MM.1S (cell line): ENCODE data around the gene DBNDD1.

Experiments used
- DNase-seq: peaks from one replicate; pipeline ENCODE4 v3.0.0-alpha.2; 2015
- H2AFZ ChIP-seq: fragments of 300-600 bp; sonication (generic); 2 replicates; pipeline ENCODE4 v1.6.0; 2016; ENCODE audit warnings: antibody characterized with exemption, low read length
- H3F3A ChIP-seq: fragments of 300-600 bp; sonication (generic); 2 replicates; pipeline ENCODE4 v1.6.1; 2016; ENCODE audit warnings: mild to moderate bottlenecking, antibody characterized with exemption, low read length, moderate library complexity, mixed read lengths; ENCODE audit not compliant: insufficient read depth
- H3K27ac ChIP-seq: fragments of 300-600 bp; sonication (generic); 2 replicates; pipeline ENCODE4 v1.5.1; 2016; ENCODE audit warnings: mild to moderate bottlenecking, low read length
- H3K27me3 ChIP-seq: fragments of 300-600 bp; sonication (generic); replicated peaks from 2 replicates; pipeline ENCODE4 v1.6.0; 2016; ENCODE audit warnings: low read length; ENCODE audit not compliant: insufficient read depth
- H3K36me3 ChIP-seq: fragments of 300-600 bp; sonication (generic); replicated peaks from 2 replicates; pipeline ENCODE4 v1.6.1; 2016; ENCODE audit warnings: mild to moderate bottlenecking, low read length, mixed read lengths; ENCODE audit not compliant: insufficient read depth
- H3K4me1 ChIP-seq: fragments of 300-600 bp; sonication (generic); 2 replicates; pipeline ENCODE4 v1.6.1; 2016; ENCODE audit warnings: low read length, mixed read lengths
- H3K4me2 ChIP-seq: fragments of 300-600 bp; sonication (generic); 2 replicates; pipeline ENCODE4 v1.6.0; 2016; ENCODE audit warnings: low read depth, low read length
- H3K4me3 ChIP-seq: fragments of 300-600 bp; sonication (generic); 2 replicates; pipeline ENCODE4 v1.5.1; 2016; ENCODE audit warnings: low read length, mixed read lengths
- H3K79me2 ChIP-seq: fragments of 300-600 bp; sonication (generic); 2 replicates; pipeline ENCODE4 v1.6.1; 2016; ENCODE audit warnings: mixed run types, low read length, mixed read lengths
- H3K9ac ChIP-seq: fragments of 300-600 bp; sonication (generic); 2 replicates; pipeline ENCODE4 v1.6.1; 2016; ENCODE audit warnings: low read length, mixed read lengths
- H3K9me2 ChIP-seq: fragments of 300-600 bp; sonication (generic); replicated peaks from 2 replicates; pipeline ENCODE4 v1.6.1; 2016; ENCODE audit warnings: mild to moderate bottlenecking, low read length, mixed read lengths; ENCODE audit not compliant: insufficient read depth
- H3K9me3 ChIP-seq: fragments of 300-600 bp; sonication (generic); replicated peaks from 2 replicates; pipeline ENCODE4 v1.6.1; 2016; ENCODE audit warnings: mild to moderate bottlenecking, low read length, mixed read lengths; ENCODE audit not compliant: insufficient read depth
- H4K20me1 ChIP-seq: fragments of 300-600 bp; sonication (generic); 2 replicates; pipeline ENCODE4 v1.6.1; 2016; ENCODE audit warnings: mild to moderate bottlenecking, low read length, moderate library complexity, mixed read lengths; ENCODE audit not compliant: insufficient read depth
- EZH2 ChIP-seq: fragments of 300-600 bp; sonication (generic); optimal IDR thresholded peaks from 2 replicates; pipeline ENCODE3; 2017; ENCODE audit warnings: low read depth, mild to moderate bottlenecking, antibody characterized with exemption, low read length, mixed read lengths
- EZH2phosphoT487 ChIP-seq: fragments of 300-600 bp; sonication (generic); IDR thresholded peaks from 2 replicates; pipeline ENCODE4 v1.6.1; 2018; ENCODE audit warnings: antibody characterized with exemption, low read length
- TF ChIP-seq, protein P1 (sequence below): fragments of 300-600 bp; sonication (generic); IDR thresholded peaks from 2 replicates; pipeline ENCODE4 v1.5.1; 2016; ENCODE audit warnings: antibody characterized with exemption, low read length, mixed read lengths

DBNDD1 gene

DNA sequence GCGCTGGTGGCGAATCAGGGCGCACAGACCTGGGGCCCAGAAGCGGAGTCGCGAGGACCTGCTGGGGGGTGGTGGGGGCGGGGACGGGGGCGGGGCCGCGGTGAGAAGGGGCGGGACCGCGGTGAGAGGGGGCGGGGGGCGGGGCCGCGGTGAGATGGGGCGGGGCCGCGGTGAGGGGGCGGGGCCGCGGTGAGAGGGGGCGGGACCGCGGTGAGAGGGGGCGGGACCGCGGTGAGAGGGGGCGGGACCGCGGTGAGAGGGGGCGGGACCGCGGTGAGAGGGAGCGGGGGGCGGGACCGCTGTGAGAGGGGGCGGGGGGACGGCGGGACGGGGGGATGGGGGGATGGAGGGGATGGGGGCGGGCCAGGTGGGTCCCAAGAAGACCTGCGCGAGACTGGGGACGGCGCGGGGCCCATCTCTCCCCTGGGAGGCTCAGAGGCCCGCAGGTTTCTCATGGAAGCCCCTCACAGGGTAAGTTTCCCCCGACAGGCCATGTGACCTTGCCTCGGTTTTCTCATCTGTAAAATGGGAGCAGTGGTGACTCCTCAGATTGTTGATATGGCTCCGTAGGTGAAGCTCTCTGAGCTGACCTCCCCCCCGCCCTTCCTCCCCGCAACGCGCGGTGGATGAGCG lies 28.6 kb upstream of the DBNDD1 start:
- Histone ChIP-seq H3K4me1 (no peaks in the 10 kb centered on the region), H3K9me2 (no peaks in the 10 kb centered on the region), H3K9me3 (no peaks in the 10 kb centered on the region), H3K79me2 (no peaks in the 10 kb centered on the region), H3K27ac (no peak overlapping the region), H3K9ac (no peak overlapping the region), H3K4me3 (no peak overlapping the region), H3K27me3 (no peaks in the 10 kb centered on the region), H3F3A (no peaks in the 10 kb centered on the region), H4K20me1 (no peaks in the 10 kb centered on the region), H3K4me2 (no peak overlapping the region), H2AFZ (no peak overlapping the region), H3K36me3 (no peaks in the 10 kb centered on the region)
- no peak for DNase-seq
- TF ChIP-seq EZH2 (no peak), EZH2phosphoT487 (no peak)
- TF ChIP-seq, protein P1, sequence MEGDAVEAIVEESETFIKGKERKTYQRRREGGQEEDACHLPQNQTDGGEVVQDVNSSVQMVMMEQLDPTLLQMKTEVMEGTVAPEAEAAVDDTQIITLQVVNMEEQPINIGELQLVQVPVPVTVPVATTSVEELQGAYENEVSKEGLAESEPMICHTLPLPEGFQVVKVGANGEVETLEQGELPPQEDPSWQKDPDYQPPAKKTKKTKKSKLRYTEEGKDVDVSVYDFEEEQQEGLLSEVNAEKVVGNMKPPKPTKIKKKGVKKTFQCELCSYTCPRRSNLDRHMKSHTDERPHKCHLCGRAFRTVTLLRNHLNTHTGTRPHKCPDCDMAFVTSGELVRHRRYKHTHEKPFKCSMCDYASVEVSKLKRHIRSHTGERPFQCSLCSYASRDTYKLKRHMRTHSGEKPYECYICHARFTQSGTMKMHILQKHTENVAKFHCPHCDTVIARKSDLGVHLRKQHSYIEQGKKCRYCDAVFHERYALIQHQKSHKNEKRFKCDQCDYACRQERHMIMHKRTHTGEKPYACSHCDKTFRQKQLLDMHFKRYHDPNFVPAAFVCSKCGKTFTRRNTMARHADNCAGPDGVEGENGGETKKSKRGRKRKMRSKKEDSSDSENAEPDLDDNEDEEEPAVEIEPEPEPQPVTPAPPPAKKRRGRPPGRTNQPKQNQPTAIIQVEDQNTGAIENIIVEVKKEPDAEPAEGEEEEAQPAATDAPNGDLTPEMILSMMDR = no peak

DNA sequence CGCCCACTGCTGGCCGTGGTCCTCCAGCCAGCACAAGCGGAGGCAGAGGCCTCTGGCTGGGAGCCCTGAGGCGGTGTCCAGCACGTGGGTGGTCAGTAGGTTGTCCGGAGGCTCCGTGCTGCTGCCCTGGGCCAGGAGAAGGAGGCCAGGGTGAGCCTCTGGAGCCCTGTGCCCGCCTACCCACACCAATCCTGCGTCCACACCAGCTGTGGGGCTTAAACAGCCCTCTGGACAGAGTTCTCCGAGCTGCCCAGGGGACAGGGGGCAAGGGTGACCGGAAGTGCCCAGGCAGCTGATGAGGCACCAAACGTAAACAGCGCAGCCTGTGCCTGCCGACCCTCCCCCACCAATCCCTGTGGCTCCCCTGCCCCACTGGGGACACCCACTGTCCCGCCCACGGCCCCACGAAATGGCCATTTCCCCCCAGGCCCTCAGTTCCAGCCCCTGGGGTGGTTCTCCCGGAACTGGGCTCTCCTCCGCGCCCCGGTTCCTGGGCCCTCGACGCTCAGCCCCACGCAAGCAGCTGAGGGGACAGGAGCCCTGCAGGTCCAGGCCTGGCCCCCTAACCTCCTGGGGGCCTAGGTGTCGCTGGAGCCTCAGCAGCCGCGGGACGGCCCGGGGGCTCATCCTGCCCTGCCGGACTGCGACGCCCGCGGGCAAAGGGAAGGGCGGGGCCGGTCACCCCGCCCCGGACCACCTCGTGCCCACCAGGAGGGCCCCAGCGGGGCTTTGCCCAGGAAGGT lies 27.9 kb upstream of the DBNDD1 start:
- Histone ChIP-seq H3K9me2 (no peaks in the 10 kb centered on the region), H3K27me3 (no peaks in the 10 kb centered on the region), H3F3A (no peaks in the 10 kb centered on the region), H4K20me1 (no peaks in the 10 kb centered on the region), H3K4me1 (no peaks in the 10 kb centered on the region), H3K36me3 (no peaks in the 10 kb centered on the region), H3K79me2 (no peaks in the 10 kb centered on the region), H3K27ac (no peak overlapping the region), H3K4me3 (no peak overlapping the region), H3K9ac (no peak overlapping the region), H2AFZ (no peak overlapping the region), H3K4me2 (no peak overlapping the region), H3K9me3 (no peaks in the 10 kb centered on the region)
- DNase-seq = no peak
- no peak for TF ChIP-seq EZH2
- TF ChIP-seq, protein P1 = no peak
- TF ChIP-seq EZH2phosphoT487 = no peak

DNA sequence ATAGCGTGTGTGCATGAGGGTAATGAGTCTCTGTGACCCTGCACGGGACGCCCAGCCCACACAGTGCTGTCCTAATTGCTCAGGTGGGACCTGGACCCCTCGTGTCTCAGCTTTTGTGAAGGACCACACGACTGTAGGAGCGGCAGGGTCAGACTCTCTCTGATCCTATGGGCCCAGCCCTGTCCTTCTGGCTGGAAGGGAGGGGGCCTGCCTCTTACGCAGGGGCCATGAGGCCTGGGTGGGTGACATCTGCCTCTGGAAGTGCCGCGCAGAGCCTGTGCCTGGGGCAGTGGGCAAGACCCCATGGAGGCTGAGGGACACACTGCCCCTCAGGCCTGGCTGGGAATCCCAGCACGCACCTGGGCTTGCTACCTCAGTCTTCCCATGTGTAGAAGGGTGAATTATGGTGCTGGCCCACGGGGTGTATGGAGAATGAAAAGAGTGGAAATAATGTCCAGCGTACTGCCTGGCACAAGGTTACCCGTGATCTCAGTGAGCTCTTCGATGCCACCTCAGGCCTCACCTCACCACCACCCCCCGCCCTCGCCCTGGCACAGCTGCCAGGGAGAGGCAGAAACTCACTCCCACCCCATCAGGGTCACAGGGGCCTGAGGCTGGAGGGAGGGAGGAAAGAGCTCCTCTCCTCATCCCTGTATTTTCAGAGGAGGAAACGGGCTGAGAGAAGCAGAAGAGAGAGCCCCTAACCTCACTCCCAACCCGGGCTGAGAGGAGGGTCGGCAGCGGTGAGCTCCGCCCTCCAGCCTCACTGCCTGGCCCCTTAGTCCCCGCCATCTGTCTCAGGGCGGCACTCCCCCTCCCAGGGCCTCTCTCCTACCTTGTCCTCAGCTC lies 27.1 kb upstream of the DBNDD1 start:
- no peaks in the 10 kb centered on the region for H3K4me1 ChIP-seq
- no peaks in the 10 kb centered on the region for H3K36me3 ChIP-seq
- TF ChIP-seq EZH2phosphoT487 = no peak
- TF ChIP-seq, protein P1 = no peak
- H3K27ac ChIP-seq = no peak overlapping the region
- no peaks in the 10 kb centered on the region for H3F3A ChIP-seq
- DNase-seq = no peak
- no peak overlapping the region for H3K4me3 ChIP-seq
- no peak overlapping the region for H3K9ac ChIP-seq
- no peak overlapping the region for H2AFZ ChIP-seq
- no peaks in the 10 kb centered on the region for H3K9me2 ChIP-seq
- H3K27me3 ChIP-seq = no peaks in the 10 kb centered on the region
- H4K20me1 ChIP-seq = no peaks in the 10 kb centered on the region
- no peaks in the 10 kb centered on the region for H3K9me3 ChIP-seq
- no peak overlapping the region for H3K4me2 ChIP-seq
- no peaks in the 10 kb centered on the region for H3K79me2 ChIP-seq
